Prostate gland (tissue), 2 donors: ENCODE results near the gene SCLT1.

ENCODE experiments used
- CTCF ChIP-seq, 4 experiments: fragments of 200-600 bp in 2 of 4; fragments of 450-650 bp in 2 of 4; sonication (generic) in 2 of 4; IDR thresholded peaks; 1 replicate in 3 of 4; 2 replicates in 1 of 4; pipeline ENCODE4 v1.5.1; 2016 to 2019; ENCODE audit warnings: antibody characterized with exemption in 4 of 4, mild to moderate bottlenecking in 2 of 4, moderate library complexity in 2 of 4
- POLR2A ChIP-seq: fragments of 450-650 bp; IDR thresholded peaks from one replicate; pipeline ENCODE4 v1.6.1; 2016; ENCODE audit warnings: antibody characterized with exemption, mild to moderate bottlenecking

GRCh38 chr4:129093191-129093920 is at the start of gene SCLT1:
- no peak for TF ChIP-seq CTCF (IDR thresholded peaks at IDR 0.05)
- TF ChIP-seq POLR2A, result peak; percentile 93
